ENCODE data around the gene FGGY.

Gene FGGY

GRCh38 chr1:59619557-59619956 is 322.7 kb downstream of the FGGY start:
- no peak overlapping the region for H3K27ac ChIP-seq (ENCODE audit: low read depth, low read length)
- H3F3A ChIP-seq (ENCODE audit: insufficient read depth): no peaks in the 10 kb centered on the region
- H4K20me1 ChIP-seq (ENCODE audit: low read depth, low read length): no peaks in the 10 kb centered on the region
- no peak overlapping the region for H3K9ac ChIP-seq (ENCODE audit: low read length)
- no peak overlapping the region for H3K4me3 ChIP-seq (ENCODE audit: insufficient read depth, low read length, poor library complexity, severe bottlenecking)
- no peak overlapping the region for H3K4me2 ChIP-seq (ENCODE audit: low read depth, low read length, poor library complexity, severe bottlenecking)
- H3K36me3 ChIP-seq (ENCODE audit: low read length): no peaks in the 10 kb centered on the region
- H3K27me3 ChIP-seq (ENCODE audit: low read length): no peaks in the 10 kb centered on the region
- TF ChIP-seq EZH2phosphoT487 (conservative IDR thresholded peaks at IDR 0.05; ENCODE audit: low read length): no peak
- TF ChIP-seq CTCF (IDR thresholded peaks at IDR 0.05; ENCODE audit: insufficient read depth, low read length, poor library complexity, severe bottlenecking): no peak
- no peaks in the 10 kb centered on the region for H3K9me2 ChIP-seq (replicated peaks; ENCODE audit: insufficient read depth, low read length)
- no peaks in the 10 kb centered on the region for H3K79me2 ChIP-seq (ENCODE audit: insufficient read depth, low read length)
- H2AFZ ChIP-seq (ENCODE audit: low read depth, low read length, severe bottlenecking): no peak overlapping the region
- no peaks in the 10 kb centered on the region for H3K9me3 ChIP-seq (ENCODE audit: insufficient read depth, low read length)

- no peaks in the 10 kb centered on the region for H4K20me1 ChIP-seq (ENCODE audit: low read depth, low read length)
- H3K27ac ChIP-seq (ENCODE audit: low read depth, low read length): no peak overlapping the region
- H3K79me2 ChIP-seq (ENCODE audit: insufficient read depth, low read length): no peaks in the 10 kb centered on the region
- no peaks in the 10 kb centered on the region for H3F3A ChIP-seq (ENCODE audit: insufficient read depth)
- no peaks in the 10 kb centered on the region for H3K9me2 ChIP-seq (replicated peaks; ENCODE audit: insufficient read depth, low read length)
- H2AFZ ChIP-seq (ENCODE audit: low read depth, low read length, severe bottlenecking): no peak overlapping the region
- H3K9ac ChIP-seq (ENCODE audit: low read length): no peak overlapping the region
- no peaks in the 10 kb centered on the region for H3K9me3 ChIP-seq (ENCODE audit: insufficient read depth, low read length)
- no peaks in the 10 kb centered on the region for H3K27me3 ChIP-seq (ENCODE audit: low read length)
- H3K4me3 ChIP-seq (ENCODE audit: insufficient read depth, low read length, poor library complexity, severe bottlenecking): no peak overlapping the region
- no peaks in the 10 kb centered on the region for H3K36me3 ChIP-seq (ENCODE audit: low read length)
- no peak for TF ChIP-seq CTCF (IDR thresholded peaks at IDR 0.05; ENCODE audit: insufficient read depth, low read length, poor library complexity, severe bottlenecking)
- no peak for TF ChIP-seq EZH2phosphoT487 (conservative IDR thresholded peaks at IDR 0.05; ENCODE audit: low read length)
- H3K4me2 ChIP-seq (ENCODE audit: low read depth, low read length, poor library complexity, severe bottlenecking): no peak overlapping the region
Measured at GRCh38 chr1:59625384-59625783, 328.5 kb downstream of the FGGY start.

- no peaks in the 10 kb centered on the region for H3F3A ChIP-seq (ENCODE audit: insufficient read depth)
- no peaks in the 10 kb centered on the region for H3K36me3 ChIP-seq (ENCODE audit: low read length)
- H3K9ac ChIP-seq (ENCODE audit: low read length): no peak overlapping the region
- H3K9me3 ChIP-seq (ENCODE audit: insufficient read depth, low read length): no peaks in the 10 kb centered on the region
- H2AFZ ChIP-seq (ENCODE audit: low read depth, low read length, severe bottlenecking): no peak overlapping the region
- no peaks in the 10 kb centered on the region for H3K79me2 ChIP-seq (ENCODE audit: insufficient read depth, low read length)
- TF ChIP-seq EZH2phosphoT487 (conservative IDR thresholded peaks at IDR 0.05; ENCODE audit: low read length) (no peak), CTCF (IDR thresholded peaks at IDR 0.05; ENCODE audit: insufficient read depth, low read length, poor library complexity, severe bottlenecking) (no peak)
- no peak overlapping the region for H3K4me2 ChIP-seq (ENCODE audit: low read depth, low read length, poor library complexity, severe bottlenecking)
- H3K4me3 ChIP-seq (ENCODE audit: insufficient read depth, low read length, poor library complexity, severe bottlenecking): no peak overlapping the region
- no peaks in the 10 kb centered on the region for H4K20me1 ChIP-seq (ENCODE audit: low read depth, low read length)
- no peaks in the 10 kb centered on the region for H3K27me3 ChIP-seq (ENCODE audit: low read length)
- no peaks in the 10 kb centered on the region for H3K9me2 ChIP-seq (replicated peaks; ENCODE audit: insufficient read depth, low read length)
- no peak overlapping the region for H3K27ac ChIP-seq (ENCODE audit: low read depth, low read length)
Measured at GRCh38 chr1:59631561-59632255, 334.8 kb downstream of the FGGY start.
